Measurements from ENCODE around the gene SCNN1G.

The SCNN1G gene

DNA sequence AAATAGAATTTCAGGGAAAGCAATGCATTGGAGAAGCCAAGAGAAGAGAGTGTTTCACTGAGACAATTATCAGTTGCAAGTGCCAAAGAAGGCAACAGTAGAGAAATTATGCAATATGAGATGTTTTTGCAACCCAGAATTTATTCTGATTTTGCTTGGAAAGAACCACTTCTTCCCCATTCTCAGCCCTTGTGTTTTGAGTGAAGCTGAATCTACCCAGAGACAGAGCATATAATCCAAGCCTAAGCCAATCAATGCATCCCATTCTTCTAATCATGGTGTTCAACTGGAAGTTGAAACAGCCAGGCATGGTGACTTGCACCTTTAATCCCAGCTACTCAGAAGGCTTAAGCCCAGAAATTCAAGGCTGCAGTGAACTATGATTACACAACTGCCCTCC is 6.9 kb upstream of the SCNN1G start:
- DNase-seq (ENCODE audit: low read depth): no peak

DNA sequence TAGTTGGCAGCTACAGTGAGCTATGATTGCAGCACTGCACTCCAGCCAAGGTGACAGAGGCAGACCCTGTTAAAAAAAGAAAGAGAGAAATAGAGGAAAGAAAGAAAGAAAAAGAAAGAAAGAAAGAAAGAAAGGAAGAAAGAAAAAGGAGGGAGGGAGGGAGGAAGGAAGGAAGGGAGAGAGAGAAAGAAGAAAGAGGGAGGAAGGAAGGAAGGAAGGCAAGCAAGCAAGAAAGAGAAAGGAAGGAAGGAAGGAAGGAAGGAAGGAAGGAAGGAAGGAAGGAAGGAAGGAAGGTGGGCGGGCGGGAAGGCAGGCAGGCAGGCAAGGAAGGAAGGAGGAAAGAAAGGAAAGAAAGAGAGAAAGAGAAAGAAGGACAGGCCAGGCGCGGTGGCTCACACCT is 1.0 kb upstream of the SCNN1G start:
- no peak overlapping the region for H3K4me3 ChIP-seq (ENCODE audit: control insufficient read depth, low read depth, low read length)
- no peak for TF ChIP-seq CTCF (IDR thresholded peaks at IDR 0.05; ENCODE audit: control insufficient read depth, insufficient read depth, low read depth, low read length, missing control alignments)
- DNase-seq (ENCODE audit: low read depth): no peak

More for the DNA sequence above, 6.9 kb upstream of the SCNN1G start:
- no peak overlapping the region for H3K4me3 ChIP-seq (ENCODE audit: control insufficient read depth, low read depth, low read length)
- no peak for TF ChIP-seq CTCF (IDR thresholded peaks at IDR 0.05; ENCODE audit: control insufficient read depth, insufficient read depth, low read depth, low read length, missing control alignments)

- DNase-seq (ENCODE audit: low read depth): no peak
- H3K4me3 ChIP-seq (ENCODE audit: control insufficient read depth, low read depth, low read length): no peak overlapping the region
- peak; percentile 56 for TF ChIP-seq CTCF (IDR thresholded peaks at IDR 0.05; ENCODE audit: control insufficient read depth, insufficient read depth, low read depth, low read length, missing control alignments)
Observed at GRCh38 chr16:23182206-23182678, 303 bp upstream of the SCNN1G start.

DNA sequence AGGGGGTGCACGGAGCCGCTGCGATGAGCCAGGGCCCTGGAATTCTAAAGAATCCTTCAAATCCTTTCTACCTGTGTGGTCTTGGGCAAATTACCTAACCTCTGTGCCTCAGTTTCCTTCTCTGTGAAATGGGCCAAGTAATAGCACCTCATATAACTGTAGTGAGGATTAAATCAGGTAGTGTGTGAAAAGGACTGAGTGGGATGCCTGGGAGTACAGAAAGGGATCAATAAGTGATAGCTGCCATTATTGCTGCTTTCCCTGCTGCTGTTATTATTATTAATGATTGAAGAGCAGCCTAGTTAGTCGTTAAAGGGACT is 958 bp downstream of the SCNN1G start:
- no peak for TF ChIP-seq CTCF (IDR thresholded peaks at IDR 0.05; ENCODE audit: control insufficient read depth, insufficient read depth, low read depth, low read length, missing control alignments)
- H3K4me3 ChIP-seq (ENCODE audit: control insufficient read depth, low read depth, low read length): no peak overlapping the region
- DNase-seq (ENCODE audit: low read depth): no peak

GRCh38 chr16:23185656-23186055 is 3.1 kb downstream of the SCNN1G start:
- DNase-seq (ENCODE audit: low read depth): no peak
- no peak for TF ChIP-seq CTCF (IDR thresholded peaks at IDR 0.05; ENCODE audit: control insufficient read depth, insufficient read depth, low read depth, low read length, missing control alignments)
- no peak overlapping the region for H3K4me3 ChIP-seq (ENCODE audit: control insufficient read depth, low read depth, low read length)

DNA sequence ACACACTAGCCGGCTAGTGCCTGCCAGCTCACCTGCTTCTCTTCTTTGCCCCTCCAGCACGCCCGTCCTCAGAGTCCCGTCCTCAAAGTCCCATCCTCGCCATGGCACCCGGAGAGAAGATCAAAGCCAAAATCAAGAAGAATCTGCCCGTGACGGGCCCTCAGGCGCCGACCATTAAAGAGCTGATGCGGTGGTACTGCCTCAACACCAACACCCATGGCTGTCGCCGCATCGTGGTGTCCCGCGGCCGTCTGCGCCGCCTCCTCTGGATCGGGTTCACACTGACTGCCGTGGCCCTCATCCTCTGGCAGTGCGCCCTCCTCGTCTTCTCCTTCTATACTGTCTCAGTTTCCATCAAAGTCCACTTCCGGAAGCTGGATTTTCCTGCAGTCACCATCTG is 3.6 kb downstream of the SCNN1G start:
- TF ChIP-seq CTCF (IDR thresholded peaks at IDR 0.05; ENCODE audit: control insufficient read depth, insufficient read depth, low read depth, low read length, missing control alignments): no peak
- no peak for DNase-seq (ENCODE audit: low read depth)
- H3K4me3 ChIP-seq (ENCODE audit: control insufficient read depth, low read depth, low read length): no peak overlapping the region

GRCh38 chr16:23187341-23187740 is 4.8 kb downstream of the SCNN1G start:
- DNase-seq (ENCODE audit: low read depth): no peak
- H3K4me3 ChIP-seq (ENCODE audit: control insufficient read depth, low read depth, low read length): no peak overlapping the region
- TF ChIP-seq CTCF (IDR thresholded peaks at IDR 0.05; ENCODE audit: control insufficient read depth, insufficient read depth, low read depth, low read length, missing control alignments): no peak
